GM23248 (cell line): ENCODE results near the gene AP2S1. TPM values are rescaled to one million over a fixed set of nuclear protein-coding genes. Genes with fewer than 3 reads are reported as not detected.

Experiments
- DNase-seq: peaks from one replicate; pipeline ENCODE4 v3.0.0-alpha.2; 2015
- H2AFZ ChIP-seq: fragments of 200-600 bp; sonication (generic); 2 replicates; pipeline ENCODE4 v1.6.1; 2016; ENCODE audit warnings: antibody characterized with exemption
- H3F3A ChIP-seq: fragments of 200-600 bp; sonication (generic); 2 replicates; pipeline ENCODE4 v1.6.1; 2016; ENCODE audit warnings: mild to moderate bottlenecking, antibody characterized with exemption, mixed run types; ENCODE audit not compliant: insufficient read depth
- H3K27ac ChIP-seq: fragments of 200-600 bp; sonication (generic); 2 replicates; pipeline ENCODE4 v1.5.1; 2016; ENCODE audit warnings: mild to moderate bottlenecking
- H3K27me3 ChIP-seq: fragments of 200-600 bp; sonication (generic); replicated peaks from 2 replicates; pipeline ENCODE4 v1.6.1; 2016; ENCODE audit warnings: mild to moderate bottlenecking; ENCODE audit not compliant: insufficient read depth
- H3K36me3 ChIP-seq: fragments of 200-600 bp; sonication (generic); 2 replicates; pipeline ENCODE4 v1.6.1; 2016; ENCODE audit warnings: low read depth, mild to moderate bottlenecking
- H3K4me1 ChIP-seq: fragments of 200-600 bp; sonication (generic); 2 replicates; pipeline ENCODE4 v1.6.1; 2016; ENCODE audit warnings: mild to moderate bottlenecking; ENCODE audit not compliant: insufficient read depth
- H3K4me2 ChIP-seq: fragments of 200-600 bp; sonication (generic); one replicate; pipeline ENCODE4 v1.6.1; 2016; ENCODE audit warnings: mild to moderate bottlenecking; ENCODE audit not compliant: unreplicated experiment
- H3K4me3 ChIP-seq: fragments of 200-600 bp; sonication (generic); 2 replicates; pipeline ENCODE4 v1.5.1; 2016; ENCODE audit warnings: mild to moderate bottlenecking
- H3K79me2 ChIP-seq: fragments of 200-600 bp; sonication (generic); 2 replicates; pipeline ENCODE4 v1.6.1; 2016; ENCODE audit warnings: mild to moderate bottlenecking; ENCODE audit not compliant: insufficient read depth
- H3K9ac ChIP-seq: fragments of 200-600 bp; sonication (generic); 2 replicates; pipeline ENCODE4 v1.6.1; 2016; ENCODE audit warnings: mild to moderate bottlenecking
- H3K9me2 ChIP-seq: fragments of 200-600 bp; sonication (generic); 2 replicates; pipeline ENCODE4 v1.6.1; 2016; ENCODE audit warnings: mixed run types, mild to moderate bottlenecking, moderate library complexity; ENCODE audit not compliant: insufficient read depth
- H3K9me3 ChIP-seq: fragments of 200-600 bp; sonication (generic); one replicate; pipeline ENCODE4 v1.6.1; 2017; ENCODE audit warnings: low read depth
- H4K20me1 ChIP-seq: fragments of 200-600 bp; sonication (generic); 2 replicates; pipeline ENCODE4 v1.6.0; 2016; ENCODE audit not compliant: insufficient read depth
- EZH2 ChIP-seq: fragments of 200-600 bp; sonication (generic); IDR thresholded peaks from 2 replicates; pipeline ENCODE4 v1.6.1; 2018; ENCODE audit warnings: antibody characterized with exemption, mild to moderate bottlenecking; ENCODE audit not compliant: insufficient read depth, poor library complexity, severe bottlenecking
- EZH2phosphoT487 ChIP-seq: fragments of 200-600 bp; sonication (generic); IDR thresholded peaks from 2 replicates; pipeline ENCODE4 v1.6.1; 2018; ENCODE audit warnings: antibody characterized with exemption, moderate library complexity, mild to moderate bottlenecking, low read depth; ENCODE audit not compliant: insufficient read depth
- WGBS, 2 experiments: methylation state at CpG; one replicate each; pipeline ENCODE4 v1.1.6; 2015 to 2017; ENCODE audit warnings: low lambda C conversion rate in 2 of 2, low coverage in 1 of 2; ENCODE audit errors: missing lambda C conversion rate in 2 of 2; 5-methylcytosine and 5-hydroxymethylcytosine counted together
- in situ Hi-C: fragments of 300-500 bp; cut with MboI; formaldehyde crosslinking; loops from 2 replicates; pipeline ENCODE4 v1.15.0; 2020
- polyA plus RNA-seq: library from polyadenylated mRNA; unstranded; fragments of >200 nt; fragmentation: Nextera tagmentation; extraction: Ambion mirVana; gene quantifications from 2 replicates; pipeline ENCODE4 v1.2.1, GENCODE V29; 2016
- total RNA-seq: library from RNA; depleted of rRNA; stranded (reverse); fragments of >200 nt; shearing (Covaris generic); gene quantifications from 2 replicates; pipeline ENCODE4 v1.2.3, GENCODE V29; 2014

Gene AP2S1
- total and polyA plus RNA-seq, 2 experiments from 2014 or later, result 231 to 584 TPM

DNA sequence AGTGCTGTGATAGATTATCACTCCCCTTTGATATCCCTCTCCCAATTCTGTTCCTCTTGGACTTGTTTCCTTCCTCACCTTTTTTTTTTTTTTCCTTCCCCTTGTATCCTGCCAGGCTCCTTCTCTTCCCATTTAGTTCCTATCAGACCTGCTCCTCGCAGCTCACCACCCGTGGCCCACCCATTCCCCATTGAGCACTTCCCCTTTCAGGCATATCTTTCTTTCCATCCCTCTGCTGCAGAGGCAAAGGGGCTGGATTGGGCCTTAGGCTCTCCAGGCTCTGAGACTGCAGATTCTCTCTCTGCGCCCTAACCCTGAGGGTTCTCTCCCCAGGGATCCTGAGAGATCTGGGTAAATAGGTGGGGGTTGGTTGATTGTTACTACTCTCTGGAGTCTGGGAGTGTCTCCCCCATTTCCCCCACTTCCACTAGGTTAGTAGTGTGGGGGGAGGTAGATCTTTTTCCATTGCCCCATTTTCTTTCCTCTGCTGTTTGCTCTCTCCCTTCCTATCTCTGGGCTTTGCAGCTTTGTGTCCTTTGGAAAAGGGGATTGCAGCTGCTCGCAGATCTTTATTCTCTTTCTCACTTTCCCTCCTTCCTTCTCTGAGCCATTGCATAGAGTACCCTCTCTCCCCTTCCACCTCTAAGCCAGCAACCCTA is 12.5 kb upstream of the AP2S1 start:
- no peaks in the 10 kb centered on the region for H3K9me2 ChIP-seq
- H3K4me2 ChIP-seq, result peak overlapping the region; percentile 80
- in situ Hi-C loops, result no loop called here
- no peak for TF ChIP-seq EZH2
- no peak for TF ChIP-seq EZH2phosphoT487
- H3K9me3 ChIP-seq, result no peaks in the 10 kb centered on the region
- no peaks in the 10 kb centered on the region for H3K27me3 ChIP-seq
- H3K79me2 ChIP-seq, result peaks cover 77% of the 10 kb centered on the region
- DNase-seq, result peak; percentile 22
- peaks cover 13% of the 10 kb centered on the region; the same call in 1 of the 2 replicates for H4K20me1 ChIP-seq
- peaks cover 53% of the 10 kb centered on the region for H3F3A ChIP-seq
- peak overlapping the region; percentile 93 for H3K27ac ChIP-seq
- H3K4me3 ChIP-seq, result peak overlapping the region; percentile 80
- 60 to 72% methylated on average over 3 to 4 of the region's 4 CpGs for WGBS, 2 experiments
- no peak overlapping the region for H2AFZ ChIP-seq
- no peaks in the 10 kb centered on the region; the same call in 1 of the 2 replicates for H3K36me3 ChIP-seq
- peak overlapping the region; percentile 94 for H3K9ac ChIP-seq
- peaks cover 49% of the 10 kb centered on the region for H3K4me1 ChIP-seq

DNA sequence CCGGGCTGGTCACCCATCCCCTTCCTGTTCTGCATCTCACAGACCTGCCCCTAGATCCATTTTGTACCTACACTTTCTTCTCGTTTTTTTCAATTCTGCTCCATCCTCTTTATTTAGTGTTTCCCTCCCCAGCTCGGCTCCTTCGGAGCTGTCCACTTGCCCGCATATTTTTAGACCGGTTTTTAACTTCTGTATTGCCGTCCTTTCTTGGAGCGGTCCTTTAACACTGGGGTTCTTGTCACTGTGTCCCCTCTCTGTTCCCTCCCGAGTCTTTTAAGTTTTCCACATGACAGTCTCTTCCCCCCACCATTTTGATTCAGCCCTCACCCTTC is 11.8 kb upstream of the AP2S1 start:
- Histone ChIP-seq H3K4me2 (peak overlapping the region; percentile 80), H4K20me1 (peaks cover 13% of the 10 kb centered on the region; the same call in 1 of the 2 replicates)
- in situ Hi-C loops, result no loop called here

DNA sequence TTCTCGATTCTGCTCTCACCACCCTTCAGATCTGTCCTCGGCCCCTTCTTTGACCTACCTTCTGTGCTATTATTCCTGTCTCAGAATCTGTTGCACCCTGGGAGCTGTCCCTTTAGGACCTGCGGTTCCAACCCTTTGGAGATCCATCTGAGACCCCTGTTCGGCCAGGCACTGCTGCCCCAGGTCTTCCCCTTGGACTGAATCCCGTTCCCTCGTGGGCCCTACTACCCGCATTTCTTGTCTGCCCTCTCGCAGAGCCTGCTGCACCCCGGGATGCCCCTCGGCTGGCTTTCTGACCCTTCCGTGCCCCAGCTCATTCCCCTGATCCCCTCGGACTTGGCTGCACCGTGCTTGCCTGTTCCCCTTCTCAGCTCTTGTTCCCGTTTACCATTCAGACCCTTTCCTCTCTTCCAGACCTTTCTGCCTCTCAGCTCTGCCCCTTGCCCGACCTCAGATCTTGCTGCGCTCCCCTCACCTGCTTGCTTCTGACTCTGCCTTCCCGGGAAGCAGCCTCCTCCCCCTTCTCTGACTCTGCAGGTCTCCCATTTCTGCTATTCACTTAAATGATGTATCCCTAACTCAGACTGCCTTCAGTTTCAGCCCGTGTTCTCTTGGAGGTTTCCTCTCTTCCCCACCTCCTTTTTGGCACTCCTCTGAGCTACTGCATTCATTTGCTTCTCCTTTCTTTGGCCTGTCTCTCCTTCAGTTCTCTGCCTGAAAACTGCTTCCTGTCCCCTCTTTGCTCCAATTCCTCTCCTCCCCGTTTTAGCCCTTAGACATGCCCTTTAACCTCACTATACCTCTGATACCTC is 11.3 kb upstream of the AP2S1 start:
- Histone ChIP-seq H3K9me2 (no peaks in the 10 kb centered on the region), H3K27ac (peak overlapping the region; percentile 93), H3K9ac (peak overlapping the region; percentile 94), H3K4me3 (peak overlapping the region; percentile 80), H4K20me1 (peaks cover 9% of the 10 kb centered on the region; the same call in 1 of the 2 replicates), H2AFZ (no peak overlapping the region), H3F3A (peaks cover 48% of the 10 kb centered on the region), H3K4me1 (peaks cover 38% of the 10 kb centered on the region), H3K4me2 (peak overlapping the region; percentile 80), H3K36me3 (no peaks in the 10 kb centered on the region; the same call in 1 of the 2 replicates), H3K9me3 (no peaks in the 10 kb centered on the region), H3K27me3 (no peaks in the 10 kb centered on the region), H3K79me2 (peaks cover 74% of the 10 kb centered on the region)
- WGBS, 2 experiments, result 1% methylated on average over 15 to 19 of the region's 19 CpGs
- no peak for TF ChIP-seq EZH2phosphoT487
- no peak for TF ChIP-seq EZH2
- peak; percentile 64 for DNase-seq
- in situ Hi-C loops, result no loop called here

More for the DNA sequence above, 11.8 kb upstream of the AP2S1 start:
- Histone ChIP-seq H3K27ac (peak overlapping the region; percentile 93), H3K4me1 (peaks cover 43% of the 10 kb centered on the region), H3K79me2 (peaks cover 77% of the 10 kb centered on the region), H3K9me2 (no peaks in the 10 kb centered on the region), H3K4me3 (peak overlapping the region; percentile 80), H3K27me3 (no peaks in the 10 kb centered on the region), H3K36me3 (no peaks in the 10 kb centered on the region; the same call in 1 of the 2 replicates), H3K9ac (peak overlapping the region; percentile 94), H3F3A (peaks cover 50% of the 10 kb centered on the region), H2AFZ (no peak overlapping the region), H3K9me3 (no peaks in the 10 kb centered on the region)
- peak; percentile 64 for DNase-seq
- no peak for TF ChIP-seq EZH2
- TF ChIP-seq EZH2phosphoT487, result no peak
- WGBS, 2 experiments, result 16 to 17% methylated on average over 9 of the region's 9 CpGs

DNA sequence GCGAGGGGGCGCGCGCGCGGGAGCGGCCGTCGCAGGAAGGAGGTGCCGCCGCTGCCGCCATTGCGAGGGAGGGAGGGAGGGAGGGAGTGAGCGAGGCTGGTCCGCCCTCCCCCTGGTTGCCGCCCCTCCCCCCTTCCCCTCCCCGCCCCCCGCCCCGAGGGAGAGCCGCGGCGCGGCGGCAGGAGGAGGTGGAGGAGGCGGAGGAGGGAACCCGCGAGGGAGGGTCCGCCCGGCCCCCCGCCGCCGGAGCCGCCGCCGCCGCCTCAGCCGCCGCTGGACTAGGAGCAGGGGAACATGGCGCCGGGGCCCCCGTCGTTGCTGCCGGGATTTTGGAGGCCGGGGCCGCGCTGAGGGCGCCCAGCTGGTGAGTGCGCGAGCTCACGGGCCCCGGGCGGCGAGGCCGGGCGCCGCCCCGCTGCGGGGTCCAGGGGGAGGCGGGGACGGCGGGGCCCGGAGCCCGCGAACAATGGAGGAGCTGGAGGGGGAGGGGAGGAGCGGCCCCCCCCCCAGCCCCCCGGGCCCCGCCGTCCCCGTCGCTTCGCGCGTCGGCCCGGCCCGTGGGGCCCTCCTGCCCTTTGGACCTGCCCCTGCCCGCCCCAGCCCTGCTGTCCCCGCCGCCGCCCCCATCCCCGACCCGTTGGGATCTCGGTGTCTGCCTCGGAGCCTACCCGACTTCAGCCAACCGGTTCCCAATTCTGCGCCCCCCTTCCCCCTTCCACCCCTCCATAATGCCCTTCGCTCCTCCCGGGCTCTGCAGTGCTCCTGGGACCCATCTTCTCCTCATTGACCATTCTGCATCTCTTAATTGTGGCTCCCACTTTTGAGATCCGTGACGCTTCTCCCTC is 10.4 kb upstream of the AP2S1 start, which contains the start of gene ARHGAP35:
Gene ARHGAP35 (plus strand): TSS at position 152 of the 845 bp plus-strand sequence. CDS start 57,679 bp downstream, outside the sequence.
- H3K9ac ChIP-seq, result peak within 1 kb of the TSS; percentile 94

More for the DNA sequence above, 10.4 kb upstream of the AP2S1 start, which contains the start of gene ARHGAP35:
- Histone ChIP-seq H3K9me3 (no peaks in the 10 kb centered on the region), H3K4me1 (peaks cover 32% of the 10 kb centered on the region), H3K36me3 (no peaks in the 10 kb centered on the region; the same call in 1 of the 2 replicates), H3K4me3 (peak within 1 kb of the TSS; percentile 80), H3K4me2 (peak within 1 kb of the TSS; percentile 80), H3K27me3 (no peaks in the 10 kb centered on the region), H3K9me2 (no peaks in the 10 kb centered on the region), H2AFZ (peak within 1 kb of the TSS; percentile 57), H4K20me1 (peaks cover under 1% of the 10 kb centered on the region; the same call in 1 of the 2 replicates), H3F3A (peaks cover 52% of the 10 kb centered on the region), H3K79me2 (peaks cover 66% of the 10 kb centered on the region), H3K27ac (peak within 1 kb of the TSS; percentile 93)
- peak; percentile 87 for DNase-seq
- TF ChIP-seq EZH2, result no peak
- no peak for TF ChIP-seq EZH2phosphoT487
- 1 to 4% methylated on average over 8 to 34 of the region's 91 CpGs for WGBS, 2 experiments
- in situ Hi-C loops, result no loop called here
